CD1c-positive myeloid dendritic cell (primary cell): ENCODE results near the gene PILRA.
"Not testable (repeated sequence)": the region's sequence is repeated elsewhere in the genome, so short reads cannot be mapped to it uniquely, and the experiment has no call there.

ENCODE experiments used
- DNase-seq: peaks from one replicate; pipeline ENCODE4 v3.0.0-alpha.2; 2016; ENCODE audit errors: extremely low spot score

The PILRA gene

DNA sequence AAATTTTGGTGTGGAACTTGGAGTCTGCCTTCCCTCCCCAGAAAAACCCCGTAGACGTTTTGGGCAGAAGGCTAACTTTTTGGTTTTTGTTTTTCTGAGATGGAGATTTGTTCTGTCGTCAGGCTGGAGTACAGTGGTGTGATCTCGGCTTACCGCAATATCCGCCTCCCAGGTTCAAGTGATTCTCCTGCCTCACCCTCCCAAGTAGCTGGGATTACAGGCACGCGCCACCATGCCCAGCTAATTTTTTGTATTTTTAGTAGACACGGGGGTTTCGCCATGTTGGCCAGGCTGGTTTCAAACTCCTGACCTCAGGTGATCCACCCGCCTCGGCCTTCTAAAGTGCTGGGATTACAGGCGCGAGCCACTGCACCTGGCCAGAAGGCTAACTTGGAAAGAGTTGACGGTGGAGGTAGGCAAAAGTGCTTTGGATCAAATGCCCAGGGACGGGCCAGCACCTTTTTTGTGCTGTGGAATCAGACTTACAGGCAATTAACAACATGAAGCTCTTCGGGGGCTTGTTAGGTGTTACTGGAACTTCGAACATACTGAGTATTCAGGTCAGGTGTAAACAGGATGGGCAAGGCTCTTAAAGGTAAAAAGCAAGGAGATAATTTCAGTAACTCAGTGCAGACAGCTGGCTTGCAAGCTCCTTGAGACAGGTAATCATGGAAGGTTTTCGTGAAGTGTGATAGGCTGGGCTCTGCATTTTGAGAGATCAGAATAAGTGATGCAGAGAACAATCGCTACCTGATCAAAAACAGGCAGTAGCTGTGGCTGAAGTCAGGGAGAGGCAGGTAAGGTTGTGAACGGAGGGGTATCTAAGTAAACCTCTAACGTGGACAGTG lies 61.2 kb downstream of the PILRA start:
- no peak for DNase-seq

DNA sequence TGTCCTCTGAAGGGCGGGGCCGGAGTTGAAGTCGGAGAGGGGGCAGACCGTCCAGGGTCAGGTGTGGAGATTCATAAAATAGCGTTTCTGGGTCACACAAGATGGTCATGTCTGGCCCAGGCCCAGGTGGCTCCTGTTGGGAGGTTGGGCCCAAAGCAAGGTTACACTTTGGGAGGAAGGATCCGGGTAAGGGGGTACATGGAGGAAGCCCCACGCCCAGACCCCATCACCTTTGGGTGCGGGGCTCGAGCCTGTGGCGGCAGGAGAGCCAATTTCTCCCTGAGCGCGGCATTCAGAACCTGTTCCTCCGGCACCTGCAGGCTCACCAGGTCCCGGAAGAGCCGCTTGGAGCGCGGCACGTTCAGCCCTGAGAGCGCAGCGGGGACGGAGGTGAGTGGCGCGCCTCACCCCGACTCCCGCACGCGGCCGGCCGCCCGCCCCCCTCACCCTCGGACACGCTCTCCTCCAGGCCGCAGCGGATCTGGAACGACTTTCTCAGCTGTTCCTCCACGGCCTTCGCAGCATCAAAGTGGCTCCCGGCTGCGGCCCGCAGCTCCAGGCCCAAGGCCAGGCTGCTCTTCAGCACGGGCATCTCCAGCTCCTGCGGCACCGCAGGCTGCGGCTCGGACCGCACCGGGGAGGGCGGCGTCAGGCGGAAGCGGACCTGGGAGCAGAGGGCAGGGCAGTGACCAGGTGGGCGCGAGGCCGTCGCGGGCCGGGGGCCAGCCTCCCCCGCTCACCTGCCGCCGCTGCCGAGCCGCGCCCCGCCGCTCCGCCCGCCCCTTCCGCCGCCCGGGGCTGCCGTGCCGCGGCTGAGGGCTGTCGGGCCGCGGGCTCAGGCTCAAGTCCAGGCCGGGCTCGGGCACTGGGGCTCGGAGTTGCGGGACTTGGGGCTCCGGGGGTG lies 62.4 kb downstream of the PILRA start:
- DNase-seq, result peak; percentile 31

DNA sequence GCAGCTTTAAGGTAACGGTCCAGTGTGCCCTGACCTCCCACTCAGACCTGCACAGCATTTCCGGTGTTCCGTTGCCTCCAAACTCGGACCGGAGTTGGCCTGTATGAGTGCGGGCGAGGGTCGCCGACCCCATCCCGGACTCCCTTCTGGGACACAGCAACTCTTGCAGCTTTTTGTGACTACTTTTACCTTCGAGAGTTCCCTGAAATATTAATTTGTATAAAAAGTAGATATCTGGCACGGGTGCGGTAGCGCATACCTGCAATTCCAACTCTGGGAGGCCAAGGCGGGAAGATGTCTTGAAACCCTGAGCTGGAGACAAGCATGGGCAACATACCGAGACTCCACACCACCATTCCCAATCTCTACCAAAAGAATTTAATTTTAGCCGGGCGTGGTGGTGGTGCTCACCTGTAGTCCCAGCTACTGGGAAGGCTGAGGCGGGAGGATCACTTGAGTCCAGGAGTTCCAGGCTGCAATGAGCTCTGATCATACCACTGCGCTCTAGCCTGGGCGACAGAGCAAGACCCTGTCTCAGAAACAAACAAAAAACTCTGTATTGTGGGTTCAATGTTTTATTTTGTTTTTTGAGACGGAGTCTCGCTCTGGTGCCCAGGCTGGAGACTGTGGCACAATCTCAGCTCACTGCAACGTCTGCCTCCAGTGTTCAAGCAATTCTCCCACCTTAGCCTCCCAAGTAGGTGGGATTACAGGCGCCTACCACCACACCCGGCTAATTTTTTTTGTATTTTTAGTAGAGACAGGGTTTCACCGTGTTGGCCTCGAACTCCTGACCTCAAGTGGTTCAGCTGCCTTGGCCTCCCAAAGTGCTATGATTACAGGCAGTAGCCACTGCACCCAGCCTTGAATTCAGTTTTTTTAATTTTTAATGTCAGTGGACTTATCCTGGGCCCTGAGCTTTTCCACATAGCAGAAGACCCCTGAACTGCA lies 64.1 kb downstream of the PILRA start:
- no peak for DNase-seq

DNA sequence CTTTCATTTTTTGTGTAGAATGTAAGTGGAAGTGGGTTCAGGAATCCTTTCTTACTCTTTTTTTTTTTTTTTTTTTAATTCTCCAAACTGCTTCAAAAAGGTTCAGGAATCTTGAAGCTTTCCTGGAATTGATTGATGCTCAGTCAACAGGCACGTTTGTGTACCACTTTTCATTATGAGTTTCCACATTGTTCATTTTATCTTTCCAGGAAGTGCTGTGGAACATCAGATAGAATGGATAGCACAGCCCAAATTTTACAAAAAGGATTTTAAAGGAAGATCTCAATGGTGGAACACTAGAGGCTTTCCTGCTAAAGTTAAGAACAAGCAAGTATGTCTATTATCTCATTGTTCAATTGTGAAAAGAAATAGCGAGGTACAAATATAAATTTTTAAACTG lies 64.9 kb downstream of the PILRA start:
- DNase-seq, result no peak

- DNase-seq, result not testable (repeated sequence)
These were observed 65.4 kb downstream of the PILRA start for GRCh38 chr7:100438731-100439130.

- DNase-seq, result not testable (repeated sequence)
These were observed 66.0 kb downstream of the PILRA start for GRCh38 chr7:100439244-100439643.

- DNase-seq, result no peak
These were observed 68.6 kb downstream of the PILRA start for GRCh38 chr7:100441641-100442535.

- DNase-seq, result no peak
These were observed 70.0 kb downstream of the PILRA start for GRCh38 chr7:100443096-100443840.

- DNase-seq, result peak; percentile 79
These were observed 71.3 kb downstream of the PILRA start for GRCh38 chr7:100444311-100445278.

GRCh38 chr7:100446040-100446439 lies 72.8 kb downstream of the PILRA start:
- no peak for DNase-seq

DNA sequence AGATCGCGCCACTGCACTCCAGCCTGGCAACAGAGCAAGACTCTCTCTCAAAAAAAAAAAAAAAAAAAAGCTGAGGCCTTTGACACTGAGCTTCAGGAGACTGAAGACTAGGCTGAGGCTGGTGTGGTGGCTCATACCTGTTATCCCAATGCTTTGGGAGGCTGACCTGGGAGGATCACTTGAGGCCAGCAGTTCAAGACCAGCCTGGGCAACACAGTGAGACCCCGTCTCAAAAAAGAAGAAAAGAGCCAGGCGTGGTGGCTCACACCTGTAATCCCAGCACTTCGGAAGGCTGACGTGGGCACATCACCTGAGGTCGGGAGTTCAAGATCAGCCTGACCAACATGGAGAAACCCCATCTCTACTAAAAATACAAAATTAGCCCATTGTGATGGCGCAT lies 74.1 kb downstream of the PILRA start:
- not testable (repeated sequence) for DNase-seq

DNA sequence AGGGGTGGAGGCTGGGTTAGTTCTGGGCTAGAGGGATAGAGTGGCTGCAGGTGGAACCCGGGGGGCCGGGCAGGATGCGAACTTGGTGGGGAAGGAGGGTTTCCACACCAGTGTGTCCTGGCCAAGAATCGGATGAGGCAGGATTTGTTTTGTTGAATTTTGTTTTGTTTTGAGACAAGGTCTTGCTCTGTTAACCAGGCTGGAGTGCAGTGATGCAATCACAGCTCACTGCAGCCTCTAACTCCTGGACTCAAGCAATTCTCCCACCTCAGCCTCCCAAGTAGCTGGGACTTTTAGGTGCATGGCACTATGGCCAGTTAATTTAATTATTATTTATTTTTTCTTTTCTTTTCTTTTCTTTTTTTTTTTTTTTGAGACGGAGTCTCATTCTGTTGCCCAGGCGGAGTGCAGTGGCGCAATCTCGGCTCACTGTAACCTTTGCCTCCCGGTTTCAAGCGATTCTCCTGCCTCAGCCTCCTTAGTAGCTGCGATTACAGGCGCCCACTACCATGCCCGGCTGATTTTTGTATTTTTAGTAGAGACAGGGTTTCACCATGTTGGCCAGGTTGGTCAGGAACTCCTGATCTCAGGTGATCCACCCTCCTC lies 76.0 kb downstream of the PILRA start:
- no peak for DNase-seq
